ENCODE measurements around the gene SLC12A9. TPM values are rescaled to one million over a fixed set of nuclear protein-coding genes. Genes with fewer than 3 reads are reported as not detected.

The SLC12A9 gene
- total and polyA plus RNA-seq, 2 experiments from 2014 or later = 10.3 to 39.9 TPM

- peak overlapping the region; percentile 19; the same call in 1 of the 2 replicates for H3K27ac ChIP-seq (ENCODE audit: low read depth)
- H3K4me1 ChIP-seq (ENCODE audit: insufficient read depth) = peaks cover 15% of the 10 kb centered on the region; the same call in 1 of the 2 replicates
- H3K4me1 Mint-ChIP-seq = peaks cover 23% of the 10 kb centered on the region
- H2AFZ ChIP-seq = no peak overlapping the region
- H3K9me3 Mint-ChIP-seq = no peaks in the 10 kb centered on the region
- peak overlapping the region; percentile 97 for H3K4me3 Mint-ChIP-seq
- H3K9me2 ChIP-seq (ENCODE audit: insufficient read depth) = no peaks in the 10 kb centered on the region
- H4K20me1 ChIP-seq (replicated peaks; ENCODE audit: insufficient read depth) = peaks cover 27% of the 10 kb centered on the region
- peak; percentile 20 for DNase-seq (ENCODE audit: low spot score)
- H3K27me3 ChIP-seq (ENCODE audit: insufficient read depth) = no peaks in the 10 kb centered on the region
- peaks cover 27% of the 10 kb centered on the region for H3K36me3 ChIP-seq (ENCODE audit: insufficient read depth)
- H3K79me2 ChIP-seq (replicated peaks; ENCODE audit: insufficient read depth) = peaks cover 46% of the 10 kb centered on the region
- H3F3A ChIP-seq (replicated peaks; ENCODE audit: low read depth) = peaks cover 7% of the 10 kb centered on the region; the same call in 1 of the 2 replicates
- peak overlapping the region; percentile 98 for H3K4me3 ChIP-seq
- H3K36me3 Mint-ChIP-seq (ENCODE audit: low read depth) = peaks cover 64% of the 10 kb centered on the region
- peak overlapping the region; percentile 100 for H3K4me2 ChIP-seq
- H3K27ac Mint-ChIP-seq = no peak overlapping the region; the same call in 1 of the 2 replicates
- peaks cover 21% of the 10 kb centered on the region for H3K27me3 Mint-ChIP-seq (ENCODE audit: insufficient read depth, low read depth, poor library complexity)
- TF ChIP-seq JUNB (IDR thresholded peaks at IDR 0.05; ENCODE audit: unreplicated experiment) (no peak), ZNF114 (CRISPR knock-in tag; IDR thresholded peaks at IDR 0.05) (no peak), STAT1 (IDR thresholded peaks at IDR 0.05; ENCODE audit: unreplicated experiment) (no peak), CREB1 (CRISPR knock-in tag; IDR thresholded peaks at IDR 0.05; ENCODE audit: low read depth) (no peak), ZNF462 (CRISPR knock-in tag; IDR thresholded peaks at IDR 0.05) (no peak), ZNF331 (CRISPR knock-in tag; IDR thresholded peaks at IDR 0.05; ENCODE audit: low read depth) (no peak), EZH2 (IDR thresholded peaks at IDR 0.05; ENCODE audit: low read depth, unreplicated experiment) (no peak), NANOG (IDR thresholded peaks at IDR 0.05; ENCODE audit: borderline replicate concordance) (no peak), ETS1 (IDR thresholded peaks at IDR 0.05) (no peak), CTCF (conservative IDR thresholded peaks at IDR 0.05; ENCODE audit: low read depth in 2 of 2) (no peak), REST (IDR thresholded peaks at IDR 0.05; ENCODE audit: unreplicated experiment) (no peak), POLR2AphosphoS5 (IDR thresholded peaks at IDR 0.05; ENCODE audit: low read depth) (no peak), EZH2phosphoT487 (IDR thresholded peaks at IDR 0.05; ENCODE audit: unreplicated experiment) (no peak)
- ATAC-seq = no peak
Measured at GRCh38 chr7:100824499-100825214, 27.9 kb upstream of the SLC12A9 start.

Data from GM23338 (cell line).